ENCODE data around the gene CST7.

Gene CST7

GRCh38 chr20:24964506-24964840 is 15.4 kb downstream of the CST7 start:
- DNase-seq (ENCODE audit: low read depth in 2 of 2) = no peak

GRCh38 chr20:24965065-24965919 is 16.2 kb downstream of the CST7 start:
- no peak for DNase-seq (ENCODE audit: low read depth in 2 of 2)

GRCh38 chr20:24966317-24967012 is 17.4 kb downstream of the CST7 start:
- DNase-seq (ENCODE audit: low read depth in 2 of 2) = no peak

- DNase-seq (ENCODE audit: low read depth in 2 of 2) = no peak
These were observed 19.3 kb downstream of the CST7 start for GRCh38 chr20:24968278-24968800.

- DNase-seq (ENCODE audit: low read depth in 2 of 2) = no peak
These were observed 20.3 kb downstream of the CST7 start for GRCh38 chr20:24969186-24970029.

GRCh38 chr20:24970030-24970553 is 21.0 kb downstream of the CST7 start:
- DNase-seq (ENCODE audit: low read depth in 2 of 2) = no peak

GRCh38 chr20:24970754-24971153 is 21.7 kb downstream of the CST7 start:
- no peak for DNase-seq (ENCODE audit: low read depth in 2 of 2)

GRCh38 chr20:24971376-24972101 is 22.5 kb downstream of the CST7 start:
- no peak for DNase-seq (ENCODE audit: low read depth in 2 of 2)

GRCh38 chr20:24972341-24972740 is 23.3 kb downstream of the CST7 start:
- DNase-seq (ENCODE audit: low read depth in 2 of 2) = no peak

- no peak for DNase-seq (ENCODE audit: low read depth in 2 of 2)
These were observed 28.3 kb downstream of the CST7 start for GRCh38 chr20:24977336-24977735.

- no peak for DNase-seq (ENCODE audit: low read depth in 2 of 2)
These were observed 28.7 kb downstream of the CST7 start for GRCh38 chr20:24977797-24978196.

GRCh38 chr20:24978513-24978912 is 29.4 kb downstream of the CST7 start:
- DNase-seq (ENCODE audit: low read depth in 2 of 2) = no peak

- DNase-seq (ENCODE audit: low read depth in 2 of 2) = no peak
These were observed 30.2 kb downstream of the CST7 start for GRCh38 chr20:24979036-24979960.

GRCh38 chr20:24980291-24981053 is 31.4 kb downstream of the CST7 start:
- no peak for DNase-seq (ENCODE audit: low read depth in 2 of 2)

- no peak for DNase-seq (ENCODE audit: low read depth in 2 of 2)
These were observed 32.2 kb downstream of the CST7 start for GRCh38 chr20:24981282-24981681.

GRCh38 chr20:24981790-24982189 is 32.7 kb downstream of the CST7 start:
- no peak for DNase-seq (ENCODE audit: low read depth in 2 of 2)

GRCh38 chr20:24983896-24984295 is 34.8 kb downstream of the CST7 start:
- DNase-seq (ENCODE audit: low read depth in 2 of 2) = no peak

GRCh38 chr20:24984961-24985640 is 36.0 kb downstream of the CST7 start:
- no peak for DNase-seq (ENCODE audit: low read depth in 2 of 2)

GRCh38 chr20:24985802-24986201 is 36.7 kb downstream of the CST7 start:
- no peak for DNase-seq (ENCODE audit: low read depth in 2 of 2)
